Suprapubic skin (tissue), 4 donors: ENCODE data around the gene OR5F1. TPM values are rescaled to one million over a fixed set of nuclear protein-coding genes. Genes with fewer than 3 reads are reported as not detected.

ENCODE experiments used
- DNase-seq, 2 donors: peaks; one replicate each; pipeline ENCODE4 v3.0.0-alpha.2; 2019; ENCODE audit warnings: low spot score in 2 of 2
- H3K27ac ChIP-seq: fragments of 200-600 bp; sonication (generic); one replicate; pipeline ENCODE4 v1.5.1; 2019
- H3K27me3 ChIP-seq: fragments of 200-600 bp; sonication (generic); one replicate; pipeline ENCODE4 v1.5.1; 2019
- H3K36me3 ChIP-seq: fragments of 200-600 bp; sonication (generic); one replicate; pipeline ENCODE4 v1.5.1; 2019
- H3K4me1 ChIP-seq: fragments of 200-600 bp; sonication (generic); one replicate; pipeline ENCODE4 v1.5.1; 2019
- H3K4me3 ChIP-seq: fragments of 200-600 bp; sonication (generic); one replicate; pipeline ENCODE4 v1.5.1; 2019; ENCODE audit warnings: mild to moderate bottlenecking
- H3K9me3 ChIP-seq: fragments of 200-600 bp; sonication (generic); one replicate; pipeline ENCODE4 v1.5.1; 2019
- CTCF ChIP-seq, 2 donors: fragments of 200-600 bp in 1 of 2; fragments of 450-650 bp in 1 of 2; sonication (generic) in 1 of 2; IDR thresholded peaks; one replicate each; pipeline ENCODE4 v1.5.1; 2016 to 2019; ENCODE audit warnings: antibody characterized with exemption in 2 of 2, mild to moderate bottlenecking in 1 of 2, moderate library complexity in 1 of 2
- EP300 ChIP-seq: sonication (generic); formaldehyde crosslinking; IDR thresholded peaks from one replicate; pipeline ENCODE4 v1.6.1; 2017; ENCODE audit warnings: antibody characterized with exemption
- POLR2A ChIP-seq, 2 donors: fragments of 450-650 bp; IDR thresholded peaks; one replicate each; pipeline ENCODE4 v1.6.1; 2017; ENCODE audit warnings: antibody characterized with exemption in 2 of 2, mild to moderate bottlenecking in 2 of 2, moderate library complexity in 2 of 2
- POLR2AphosphoS5 ChIP-seq, 3 donors: sonication (generic); formaldehyde crosslinking; IDR thresholded peaks; one replicate each; pipeline ENCODE4 v1.6.1; 2017; ENCODE audit warnings: antibody characterized with exemption in 3 of 3
- WGBS: methylation state at CpG from one replicate; pipeline ENCODE4 v1.1.5; 2018; 5-methylcytosine and 5-hydroxymethylcytosine counted together
- total RNA-seq, 4 donors: library from RNA; depleted of rRNA; stranded (reverse); fragments of >200 nt; gene quantifications; one replicate each; pipeline ENCODE4 v1.1.0, GENCODE V29; 2016

OR5F1 gene
- total RNA-seq, result not detected

- no peak for DNase-seq
- Histone ChIP-seq H3K4me1 (no peaks in the 10 kb centered on the region), H3K9me3 (peaks cover 3% of the 10 kb centered on the region), H3K4me3 (no peak within 1 kb of the TSS), H3K36me3 (no peaks in the 10 kb centered on the region), H3K27me3 (no peaks in the 10 kb centered on the region), H3K27ac (no peak within 1 kb of the TSS)
- no peak for TF ChIP-seq EP300
- no peak for TF ChIP-seq POLR2A (IDR thresholded peaks at IDR 0.05)
- no peak for TF ChIP-seq CTCF (IDR thresholded peaks at IDR 0.05)
- TF ChIP-seq POLR2AphosphoS5 (IDR thresholded peaks at IDR 0.05), result no peak
- WGBS, result 71% methylated on average over 2 of the region's 2 CpGs
Observed at GRCh38 chr11:55994525-55994924, at the start of gene OR5F1. OR5F1 (minus strand) TSS chr11:55994625; CDS start chr11:55994625, 0 bp downstream.

- H3K36me3 ChIP-seq, result no peaks in the 10 kb centered on the region
- TF ChIP-seq POLR2AphosphoS5 (IDR thresholded peaks at IDR 0.05) (no peak), CTCF (IDR thresholded peaks at IDR 0.05) (no peak), EP300 (no peak), POLR2A (IDR thresholded peaks at IDR 0.05) (no peak)
- no peaks in the 10 kb centered on the region for H3K4me1 ChIP-seq
- H3K4me3 ChIP-seq, result no peak within 1 kb of the TSS
- H3K27me3 ChIP-seq, result no peaks in the 10 kb centered on the region
- DNase-seq, result no peak
- H3K9me3 ChIP-seq, result no peaks in the 10 kb centered on the region
- no peak within 1 kb of the TSS for H3K27ac ChIP-seq
Observed at GRCh38 chr11:56027354-56027753, 32.9 kb upstream of the OR5F1 start, which contains the start of gene OR5AS1. OR5AS1 (plus strand) TSS chr11:56027654; CDS start chr11:56030419, 2,765 bp downstream.

- WGBS, result 26% methylated on average over 2 of the region's 2 CpGs
- DNase-seq, result no peak
Observed at GRCh38 chr11:56013805-56014204, 19.4 kb upstream of the OR5F1 start.

GRCh38 chr11:56010716-56011115 lies 16.3 kb upstream of the OR5F1 start:
- no peak for TF ChIP-seq CTCF (IDR thresholded peaks at IDR 0.05)
- TF ChIP-seq POLR2A (IDR thresholded peaks at IDR 0.05), result no peak
- no peak for TF ChIP-seq EP300
- no peak for TF ChIP-seq POLR2AphosphoS5 (IDR thresholded peaks at IDR 0.05)
- H3K27ac ChIP-seq, result no peak overlapping the region
- no peaks in the 10 kb centered on the region for H3K4me1 ChIP-seq
- H3K27me3 ChIP-seq, result no peaks in the 10 kb centered on the region
- no peak overlapping the region for H3K4me3 ChIP-seq
- DNase-seq, result no peak
- H3K36me3 ChIP-seq, result no peaks in the 10 kb centered on the region
- no peaks in the 10 kb centered on the region for H3K9me3 ChIP-seq

More at GRCh38 chr11:56013805-56014204, 19.4 kb upstream of the OR5F1 start:
- Histone ChIP-seq H3K36me3 (no peaks in the 10 kb centered on the region), H3K4me3 (no peak overlapping the region), H3K27ac (no peak overlapping the region), H3K9me3 (peaks cover 3% of the 10 kb centered on the region), H3K4me1 (no peaks in the 10 kb centered on the region), H3K27me3 (no peaks in the 10 kb centered on the region)
- TF ChIP-seq POLR2AphosphoS5 (IDR thresholded peaks at IDR 0.05), result no peak
- no peak for TF ChIP-seq EP300
- no peak for TF ChIP-seq CTCF (IDR thresholded peaks at IDR 0.05)
- TF ChIP-seq POLR2A (IDR thresholded peaks at IDR 0.05), result no peak

GRCh38 chr11:55970935-55971334 lies 23.5 kb downstream of the OR5F1 start:
- no peak overlapping the region for H3K4me3 ChIP-seq
- 82% methylated on average over 3 of the region's 3 CpGs for WGBS
- H3K4me1 ChIP-seq, result no peaks in the 10 kb centered on the region
- no peak for DNase-seq
- TF ChIP-seq CTCF (IDR thresholded peaks at IDR 0.05), result no peak
- TF ChIP-seq POLR2AphosphoS5 (IDR thresholded peaks at IDR 0.05), result no peak
- TF ChIP-seq EP300, result no peak
- no peak for TF ChIP-seq POLR2A (IDR thresholded peaks at IDR 0.05)
- no peaks in the 10 kb centered on the region for H3K27me3 ChIP-seq
- no peaks in the 10 kb centered on the region for H3K9me3 ChIP-seq
- no peaks in the 10 kb centered on the region for H3K36me3 ChIP-seq
- H3K27ac ChIP-seq, result no peak overlapping the region
